Measurements from ENCODE around the gene ZMYND10. TPM values are rescaled to one million over a fixed set of nuclear protein-coding genes. Genes with fewer than 3 reads are reported as not detected.

Gene ZMYND10
- total RNA-seq, 1 experiment from 2014 or later = 1.4 TPM

DNA sequence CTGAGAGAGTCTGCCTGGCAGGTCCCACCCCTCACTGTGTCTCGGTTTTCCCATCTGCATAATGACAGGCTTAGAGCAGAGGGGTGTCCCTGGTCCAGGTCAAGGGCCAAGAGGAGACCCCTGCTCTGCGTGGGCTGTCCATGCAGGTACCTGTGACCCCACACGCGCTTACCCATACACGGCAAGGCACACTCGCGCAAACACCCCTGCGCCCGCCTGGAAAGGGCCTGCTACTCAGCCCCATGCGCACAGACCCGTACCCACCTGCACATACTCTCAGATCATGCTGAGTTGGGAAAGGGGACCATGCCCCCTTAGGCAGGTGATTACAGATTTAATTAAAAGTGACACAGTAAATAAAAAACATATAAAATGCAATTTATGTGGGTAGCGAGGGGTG lies 37.2 kb upstream of the ZMYND10 start:
- H3K9me3 ChIP-seq (ENCODE audit: control insufficient read depth, low read depth, low read length) = no peaks in the 10 kb centered on the region
- no peak overlapping the region for H3K4me2 ChIP-seq (ENCODE audit: insufficient read depth, insufficient read length, low read length)
- no peak overlapping the region for H2AFZ ChIP-seq (ENCODE audit: low read length)
- H3K56ac ChIP-seq (ENCODE audit: insufficient read length, low read depth, low read length) = no peak overlapping the region
- WGBS (ENCODE audit: extremely low coverage, insufficient read length, low lambda C conversion rate) = no CpG with 5 or more reads among the region's 12 CpGs
- H4K91ac ChIP-seq (ENCODE audit: insufficient read length, low read depth, low read length) = no peak overlapping the region
- no peak overlapping the region for H2BK12ac ChIP-seq (ENCODE audit: insufficient read length, low read depth, low read length)
- H4K20me1 ChIP-seq (ENCODE audit: control insufficient read depth, insufficient read depth, insufficient read length) = peaks cover 2% of the 10 kb centered on the region
- no peak overlapping the region for H4K5ac ChIP-seq (ENCODE audit: insufficient read length, low read depth, low read length)
- no peaks in the 10 kb centered on the region for H3K23me2 ChIP-seq (ENCODE audit: insufficient read length, low read depth, low read length, poor library complexity, severe bottlenecking)
- H3K9me3 Mint-ChIP-seq = no peaks in the 10 kb centered on the region
- peaks cover 6 to 17% of the 10 kb centered on the region in 2 experiments; a peak in 2 of 4 replicates for H3K4me1 Mint-ChIP-seq
- H3K27ac Mint-ChIP-seq = peak overlapping the region in 1 of 3 experiments; percentile 70; a peak in 2 of 7 replicates
- H3K14ac ChIP-seq (ENCODE audit: insufficient read depth, low read length) = no peak overlapping the region; the same call in 1 of the 2 replicates
- H2BK20ac ChIP-seq (ENCODE audit: low read depth, low read length, poor library complexity, severe bottlenecking) = no peak overlapping the region
- DNase-seq = no peak
- H3K9ac ChIP-seq (ENCODE audit: extremely low read depth, insufficient read length, low read length) = peak overlapping the region; percentile 9
- no peaks in the 10 kb centered on the region for H3K4me1 ChIP-seq (ENCODE audit: insufficient read depth, low read length)
- peaks cover 5% of the 10 kb centered on the region for H3K27me3 Mint-ChIP-seq (ENCODE audit: low read depth)
- H3K18ac ChIP-seq (ENCODE audit: insufficient read length, low read depth, low read length) = no peak overlapping the region
- H2BK120ac ChIP-seq (ENCODE audit: low read depth, low read length, poor library complexity, severe bottlenecking) = no peak overlapping the region
- H2BK15ac ChIP-seq (ENCODE audit: low read depth, low read length) = no peak overlapping the region
- H3K36me3 Mint-ChIP-seq (ENCODE audit: insufficient read depth in 1 of 3, low read depth in 3 of 3) = peaks cover 0 to 4% (median 0%) of the 10 kb centered on the region in 3 experiments; a peak in 1 of 7 replicates
- H3K79me2 ChIP-seq (ENCODE audit: insufficient read depth, low read length) = no peaks in the 10 kb centered on the region
- H3T11ph ChIP-seq (ENCODE audit: low read length) = no peak overlapping the region
- no peak overlapping the region for H3K23ac ChIP-seq (ENCODE audit: insufficient read length, low read depth, low read length)
- H3K4ac ChIP-seq (ENCODE audit: low read depth, low read length) = no peak overlapping the region
- H3K27ac ChIP-seq (ENCODE audit: insufficient read length, low read depth, low read length) = no peak overlapping the region
- no peaks in the 10 kb centered on the region for H3K79me1 ChIP-seq (ENCODE audit: insufficient read depth, low read depth, low read length, poor library complexity, severe bottlenecking)
- TF ChIP-seq, protein P1, sequence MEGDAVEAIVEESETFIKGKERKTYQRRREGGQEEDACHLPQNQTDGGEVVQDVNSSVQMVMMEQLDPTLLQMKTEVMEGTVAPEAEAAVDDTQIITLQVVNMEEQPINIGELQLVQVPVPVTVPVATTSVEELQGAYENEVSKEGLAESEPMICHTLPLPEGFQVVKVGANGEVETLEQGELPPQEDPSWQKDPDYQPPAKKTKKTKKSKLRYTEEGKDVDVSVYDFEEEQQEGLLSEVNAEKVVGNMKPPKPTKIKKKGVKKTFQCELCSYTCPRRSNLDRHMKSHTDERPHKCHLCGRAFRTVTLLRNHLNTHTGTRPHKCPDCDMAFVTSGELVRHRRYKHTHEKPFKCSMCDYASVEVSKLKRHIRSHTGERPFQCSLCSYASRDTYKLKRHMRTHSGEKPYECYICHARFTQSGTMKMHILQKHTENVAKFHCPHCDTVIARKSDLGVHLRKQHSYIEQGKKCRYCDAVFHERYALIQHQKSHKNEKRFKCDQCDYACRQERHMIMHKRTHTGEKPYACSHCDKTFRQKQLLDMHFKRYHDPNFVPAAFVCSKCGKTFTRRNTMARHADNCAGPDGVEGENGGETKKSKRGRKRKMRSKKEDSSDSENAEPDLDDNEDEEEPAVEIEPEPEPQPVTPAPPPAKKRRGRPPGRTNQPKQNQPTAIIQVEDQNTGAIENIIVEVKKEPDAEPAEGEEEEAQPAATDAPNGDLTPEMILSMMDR (conservative IDR thresholded peaks at IDR 0.05) = no peak
- H2AK5ac ChIP-seq (ENCODE audit: insufficient read length, low read length) = no peak overlapping the region
- H3K4me3 Mint-ChIP-seq = no peak overlapping the region
- H4K8ac ChIP-seq (replicated peaks; ENCODE audit: insufficient read length, low read depth, low read length) = no peak overlapping the region
- no peak overlapping the region for H2BK5ac ChIP-seq (ENCODE audit: insufficient read length, low read length)
- H3K27me3 ChIP-seq (ENCODE audit: insufficient read depth, low read length) = no peaks in the 10 kb centered on the region
